Left cardiac atrium (tissue), 4 donors: ENCODE data around the gene TSNAX. TPM values are rescaled to one million over a fixed set of nuclear protein-coding genes. Genes with fewer than 3 reads are reported as not detected.
"Not testable (repeated sequence)": the region's sequence is repeated elsewhere in the genome, so short reads cannot be mapped to it uniquely, and the experiment has no call there.

Experiments used
- ATAC-seq, 2 donors: fragments of 200-7000 bp; cut with Tn5 transposase; one replicate each; pipeline ENCODE4 v1.9.1; 2020; ENCODE audit warnings: mild to moderate bottlenecking in 2 of 2, moderate library complexity in 2 of 2
- DNase-seq: peaks from one replicate; pipeline ENCODE4 v3.0.0-alpha.2; 2020
- intact Hi-C, 2 donors: fragments of 100-400 bp; cut with DNase I; formaldehyde crosslinking; loops; one replicate each; pipeline versions ENCODE4 v1.14.1 to v1.15.1; 2022 to 2023
- total RNA-seq, 2 donors: library from RNA; stranded (reverse); fragmentation: NEBNext Ultra II Directional; extraction: Animal tissue kit (Norgen Biotek cat#: 25700); gene quantifications; one replicate each; pipeline ENCODE4 v1.2.1, GENCODE V29; 2021
- donor health status: DM: no; HTN: yes; CAD: no.
- donor health status: DM: no; HTN: yes; CAD: no; lungs with severe emphysema.
- donor health status: DM: yes; HTN: yes; CAD: no.
- donor health status: Dilated cardiomyopathy.

Gene TSNAX
- total RNA-seq, 2 donors from 2014 or later = 27.8 to 44.0 TPM

DNA sequence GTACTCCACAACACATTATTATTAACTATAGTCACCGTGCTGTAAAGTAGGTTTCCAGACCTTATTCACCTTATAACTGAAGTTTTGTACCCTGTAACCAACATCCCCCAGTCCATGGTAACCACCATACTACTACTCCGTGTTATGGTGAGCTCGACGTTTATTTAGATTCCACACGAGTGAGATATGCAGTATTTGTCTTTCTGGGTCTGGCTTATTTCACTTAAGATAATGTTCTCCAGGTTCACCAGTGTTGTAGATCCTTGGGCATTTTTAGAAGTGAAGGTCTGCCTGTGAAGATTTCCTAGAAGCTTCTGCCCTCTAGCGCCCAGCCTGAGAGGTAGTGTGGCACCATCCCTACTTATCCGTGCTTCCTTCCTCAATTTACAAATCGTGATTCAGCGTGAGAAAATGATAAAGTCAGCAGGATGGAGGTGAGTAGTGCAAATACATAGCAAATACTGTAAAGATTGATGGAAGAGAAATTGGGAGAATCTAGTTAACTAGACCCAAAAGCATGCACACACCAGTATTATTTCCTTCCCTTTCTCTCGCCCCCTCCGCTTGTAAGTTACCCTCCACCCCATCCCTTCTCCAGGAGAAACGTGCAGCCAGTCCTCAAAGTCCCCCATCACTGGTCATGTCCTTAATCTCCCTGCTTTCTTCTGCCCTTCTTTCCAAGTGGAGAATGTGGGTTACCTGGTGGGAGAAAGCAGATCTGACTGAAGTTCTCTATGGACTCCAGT lies 62.2 kb downstream of the TSNAX start:
- intact Hi-C loops = loop anchor here in 1 of 2 donors (2.0 kb wide), 1 partner anchor 232 kb away; no protein-coding TSS in a partner anchor
- ATAC-seq (peak; percentile 84 to 94), DNase-seq (peak; percentile 55)

- DNase-seq (no peak), ATAC-seq (no peak)
- intact Hi-C loops = loop anchor here in 1 of 2 donors (2.0 kb wide), 1 partner anchor 233 kb away; no protein-coding TSS in a partner anchor
These were observed 63.0 kb downstream of the TSNAX start for GRCh38 chr1:231591466-231591865.

- DNase-seq (no peak), ATAC-seq (no peak)
- intact Hi-C loops = no loop called here
These were observed 64.3 kb downstream of the TSNAX start for GRCh38 chr1:231592809-231593208.

- intact Hi-C loops, ATAC-seq, DNase-seq: not testable (repeated sequence)
These were observed 64.8 kb downstream of the TSNAX start for GRCh38 chr1:231593264-231593663.

DNA sequence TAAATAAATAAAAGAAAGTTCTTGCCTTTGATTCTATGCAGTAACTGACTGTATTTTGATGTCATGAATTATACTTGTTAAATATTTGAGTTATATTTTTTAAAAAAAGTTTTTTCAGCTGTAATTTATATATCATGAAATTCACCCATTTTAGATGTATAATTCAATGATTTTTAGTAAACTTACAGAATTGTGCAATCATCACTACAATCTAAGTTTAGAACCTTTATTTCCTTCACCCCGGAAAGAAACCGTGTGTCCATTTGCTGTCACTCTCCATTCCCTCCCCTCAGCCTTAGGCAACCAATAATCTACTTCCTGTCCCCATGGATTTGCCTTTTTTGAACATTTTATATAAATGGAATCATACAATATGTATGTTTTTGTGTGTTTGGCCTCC lies 65.7 kb downstream of the TSNAX start:
- ATAC-seq = no peak
- intact Hi-C loops = no loop called here
- no peak for DNase-seq

GRCh38 chr1:231594749-231595148 lies 66.3 kb downstream of the TSNAX start:
- intact Hi-C loops = no loop called here

DNA sequence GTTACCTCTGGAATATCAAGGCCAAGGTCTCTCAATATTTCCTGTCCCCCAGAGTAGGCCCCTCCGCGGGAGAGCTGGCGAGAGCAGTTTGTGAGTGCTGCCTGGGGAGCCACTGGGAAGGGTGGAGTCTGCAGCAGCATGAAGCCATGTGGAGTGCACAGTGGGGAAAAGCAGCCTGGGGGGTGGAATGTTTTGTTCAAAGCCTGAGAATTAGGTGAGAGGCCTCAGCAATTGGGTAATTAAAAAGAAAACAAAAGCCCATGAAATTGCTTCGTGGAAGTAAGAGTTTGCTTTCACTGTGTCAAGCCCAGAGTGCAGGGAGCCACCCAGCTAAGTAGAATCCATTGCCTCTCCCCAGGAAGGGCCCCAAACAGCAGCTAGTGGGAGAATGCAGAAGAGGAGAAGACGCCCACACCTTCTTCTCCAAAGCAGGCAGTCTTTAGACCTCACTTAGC lies 67.9 kb downstream of the TSNAX start:
- ATAC-seq (no peak), DNase-seq (no peak)
- intact Hi-C loops = no loop called here

More at GRCh38 chr1:231594749-231595148, 66.3 kb downstream of the TSNAX start:
- DNase-seq (no peak), ATAC-seq (no peak)

DNA sequence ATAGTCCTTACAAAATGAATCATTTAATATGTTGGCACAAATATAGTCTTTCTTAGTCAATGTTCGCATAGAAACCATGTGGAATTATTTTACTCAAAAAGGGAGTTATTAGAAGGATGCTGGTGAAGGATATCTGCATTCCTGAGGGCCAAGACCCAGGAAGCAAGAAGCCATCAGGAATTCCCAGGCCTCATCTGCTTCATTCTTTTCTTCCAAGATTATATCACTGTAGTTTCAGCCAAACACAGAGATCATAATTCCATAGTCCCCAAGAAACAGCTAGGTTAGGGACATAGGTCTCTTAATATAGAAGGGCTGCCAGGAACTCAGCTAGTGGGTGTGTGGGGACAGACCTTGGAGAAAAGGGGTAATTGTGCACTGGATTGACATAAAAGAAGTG lies 69.5 kb downstream of the TSNAX start:
- no peak for DNase-seq
- intact Hi-C loops = no loop called here
- ATAC-seq = no peak

GRCh38 chr1:231600458-231600976 lies 72.0 kb downstream of the TSNAX start:
- ATAC-seq = no peak

DNA sequence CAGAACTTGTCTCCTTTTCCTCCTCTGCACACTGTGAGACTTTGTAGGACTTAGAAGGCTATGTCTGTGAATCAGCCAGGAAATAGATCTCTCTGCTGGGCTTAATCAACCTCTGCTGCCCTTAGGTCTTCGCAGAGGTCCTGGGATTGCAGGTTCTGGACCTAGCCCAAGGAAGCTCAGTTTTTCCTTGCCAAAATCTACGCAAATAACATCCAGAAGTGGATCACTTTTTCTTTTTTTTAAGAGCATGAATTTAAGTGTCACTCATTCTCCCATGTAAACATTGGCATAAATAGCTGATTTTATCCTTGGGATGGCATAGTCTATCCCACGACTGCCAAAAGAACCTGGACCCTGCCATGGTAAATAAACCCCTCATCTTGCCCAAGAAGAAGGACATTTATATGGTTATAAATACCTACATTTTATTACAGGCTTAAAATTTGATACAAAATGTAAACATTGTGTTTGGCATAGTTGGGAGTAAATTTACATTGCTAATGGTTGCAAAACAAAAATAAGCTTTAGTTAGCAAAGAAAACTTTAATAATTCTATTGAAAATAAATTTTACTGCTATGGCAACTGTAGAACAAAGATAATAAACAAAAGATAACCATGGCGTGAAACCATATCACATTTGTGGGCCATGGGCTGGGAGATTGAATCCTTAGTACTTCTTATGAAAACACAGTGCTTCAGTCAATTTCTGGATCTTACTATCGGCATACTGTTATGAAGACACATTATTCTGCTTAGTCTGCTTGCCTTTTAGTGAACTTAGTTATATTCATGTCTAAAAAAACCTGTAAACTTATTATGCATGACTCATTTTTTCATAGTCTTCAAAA lies 73.6 kb downstream of the TSNAX start:
- intact Hi-C loops = no loop called here
- no peak for DNase-seq
- peak in 1 of 2 donors; percentile 60 for ATAC-seq

More at GRCh38 chr1:231600458-231600976, 72.0 kb downstream of the TSNAX start:
- intact Hi-C loops = no loop called here
- DNase-seq = no peak

- ATAC-seq (no peak), DNase-seq (no peak)
- intact Hi-C loops = no loop called here
These were observed 74.2 kb downstream of the TSNAX start for GRCh38 chr1:231602673-231602984.

DNA sequence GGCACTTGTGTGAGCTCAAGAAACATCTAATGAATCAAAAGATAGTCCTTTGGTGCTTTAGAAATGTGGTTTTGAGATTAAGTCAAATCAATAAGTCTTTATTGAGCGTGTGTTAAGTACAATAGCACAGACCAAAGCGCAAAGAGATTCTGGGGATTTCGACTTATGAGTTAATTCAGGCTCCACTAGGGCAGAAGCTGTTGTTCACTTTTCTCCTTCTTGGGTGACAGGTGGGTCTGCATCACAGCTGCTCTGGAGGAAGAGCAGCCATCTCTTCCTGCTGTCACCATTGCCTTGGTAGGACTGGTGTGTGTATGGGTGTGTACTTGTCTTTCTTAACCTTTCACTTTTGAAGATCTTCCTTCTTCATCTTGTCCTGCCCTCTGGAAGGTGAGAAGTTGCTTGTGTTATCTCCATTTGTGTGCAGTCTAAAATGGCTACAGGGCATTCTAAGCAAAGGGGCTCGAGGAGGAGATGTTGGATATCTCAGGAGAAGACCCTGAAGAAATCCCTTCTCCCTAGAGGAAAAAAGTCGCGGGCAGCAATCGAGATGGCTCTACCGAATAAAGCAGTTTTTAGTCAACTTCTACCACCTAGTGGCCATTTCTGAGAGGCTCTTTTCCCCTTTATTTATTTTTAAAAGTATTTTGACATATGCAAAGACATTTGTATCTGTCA lies 75.3 kb downstream of the TSNAX start:
- peak; percentile 67 to 74 for ATAC-seq
- intact Hi-C loops = no loop called here
- DNase-seq = no peak

DNA sequence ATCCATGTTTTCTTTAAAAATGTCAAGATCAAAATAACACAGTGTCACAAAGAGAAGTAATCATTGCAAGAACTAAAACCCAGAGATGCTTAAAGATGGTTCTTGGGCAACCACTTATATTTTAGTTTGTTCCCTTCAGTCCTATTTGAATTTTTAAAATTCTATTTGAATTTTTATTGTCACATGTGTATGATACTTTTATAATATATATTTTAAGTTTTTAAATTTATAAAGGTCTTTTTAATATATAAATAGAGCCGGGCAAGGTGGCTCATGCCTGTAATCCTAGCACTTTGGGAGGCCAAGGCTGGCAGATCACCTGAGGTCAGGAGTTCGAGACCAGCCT lies 75.8 kb downstream of the TSNAX start:
- DNase-seq (no peak), ATAC-seq (no peak)
- intact Hi-C loops = no loop called here

DNA sequence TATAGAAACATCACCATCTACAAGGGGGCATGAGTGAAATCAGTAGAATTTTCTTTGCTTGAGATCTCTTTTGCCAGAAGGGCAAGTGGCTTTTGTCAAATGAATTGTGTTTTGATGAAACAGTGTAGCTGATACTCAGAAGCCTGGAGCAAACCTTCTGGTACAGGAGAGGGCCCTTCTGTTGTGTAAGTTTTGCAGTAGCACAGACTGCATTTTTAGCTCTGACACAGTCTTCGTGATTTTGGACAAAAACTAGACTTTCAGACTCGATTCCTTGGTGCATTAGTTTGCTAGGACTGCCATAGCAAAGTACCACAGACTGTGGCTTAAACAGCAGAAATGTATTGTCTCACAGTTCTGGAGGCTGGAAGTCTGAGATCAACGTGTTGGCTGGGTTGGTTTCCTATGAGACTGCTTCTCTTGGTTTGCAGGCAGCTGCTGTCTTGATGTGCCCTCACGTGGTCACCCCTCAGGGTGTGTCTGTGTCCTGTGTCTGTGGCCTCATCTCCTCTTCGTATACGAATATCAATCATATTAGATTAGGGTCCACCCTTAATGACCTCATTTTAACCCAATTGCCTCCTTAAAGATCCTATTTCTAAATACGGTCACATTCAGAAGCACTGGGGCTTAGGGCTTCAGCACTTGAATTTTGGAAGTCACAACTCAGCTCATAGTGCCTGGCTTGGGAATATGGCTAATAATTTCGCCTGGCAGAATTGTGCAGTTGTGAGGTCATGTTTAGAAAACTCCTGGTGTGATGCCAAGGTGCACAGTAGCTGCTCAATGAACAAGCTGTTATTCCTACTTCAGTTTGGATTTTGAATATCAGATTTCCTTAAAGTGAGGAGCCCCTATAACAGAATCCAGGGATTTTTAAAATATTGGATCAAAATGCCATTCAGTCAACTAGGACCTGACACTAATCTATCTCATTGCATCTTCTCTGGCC lies 77.0 kb downstream of the TSNAX start:
- no peak for DNase-seq
- intact Hi-C loops = no loop called here
- no peak for ATAC-seq

DNA sequence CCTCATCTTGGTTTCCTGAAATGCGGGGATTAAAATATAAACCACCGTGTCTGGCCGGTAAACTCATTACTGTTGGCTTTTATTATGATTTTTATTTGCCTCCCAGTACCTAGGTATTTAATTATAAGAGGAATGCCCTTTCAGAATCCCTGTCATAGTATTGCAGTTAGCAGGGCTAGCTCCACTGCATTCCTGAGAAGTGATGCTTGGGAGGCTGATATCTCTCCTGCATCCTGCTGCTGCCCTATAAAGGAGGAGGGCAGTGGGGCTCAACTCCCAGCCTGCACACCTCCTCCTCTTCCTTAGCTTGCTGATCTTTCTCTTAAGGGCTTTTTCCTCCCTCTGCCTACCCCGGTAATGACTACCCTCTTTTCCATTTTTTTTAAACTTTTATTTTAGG lies 78.2 kb downstream of the TSNAX start:
- DNase-seq = no peak
- intact Hi-C loops = no loop called here
- no peak for ATAC-seq

DNA sequence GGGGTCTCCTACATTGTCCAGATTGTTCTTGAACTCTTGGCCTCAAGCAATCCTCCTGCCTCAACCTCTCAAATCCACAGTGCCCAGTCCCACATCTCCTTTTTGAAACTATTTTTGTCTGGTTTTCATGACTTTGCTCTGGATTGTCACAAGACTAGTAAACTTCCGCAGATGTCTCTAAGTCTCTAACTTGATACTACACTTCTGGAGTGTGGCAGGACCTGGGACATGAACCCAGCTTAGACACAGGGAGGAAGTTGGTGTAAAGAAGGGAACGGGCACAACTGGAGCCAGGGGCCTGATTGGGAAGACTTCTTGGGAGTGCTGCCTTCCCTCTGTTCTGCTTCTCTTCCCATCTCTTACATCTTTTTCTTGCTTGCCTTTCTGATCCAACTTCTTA lies 81.9 kb downstream of the TSNAX start:
- intact Hi-C loops = no loop called here
- DNase-seq = no peak
- peak; percentile 47 to 53 for ATAC-seq

DNA sequence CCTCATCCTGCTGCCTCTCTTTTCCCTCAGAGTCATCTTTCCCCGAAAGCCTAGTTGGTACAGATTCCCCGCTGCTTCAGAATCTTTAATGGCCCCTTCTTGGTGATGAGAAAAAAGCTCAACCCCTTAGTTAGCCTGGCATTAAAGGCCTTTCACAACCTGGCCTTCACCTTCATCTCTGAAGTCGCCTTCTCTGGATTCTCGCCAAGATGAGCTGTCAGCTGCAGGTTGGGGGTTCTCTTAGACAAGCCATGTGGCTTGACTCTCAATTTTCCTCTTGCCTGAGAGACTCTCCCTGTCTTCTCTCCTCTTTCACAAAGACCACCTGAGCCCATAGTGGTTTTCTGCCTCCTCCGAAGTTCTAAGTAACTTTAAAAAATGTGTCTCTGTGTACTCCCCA lies 82.6 kb downstream of the TSNAX start:
- DNase-seq = no peak
- intact Hi-C loops = no loop called here
- no peak for ATAC-seq

DNA sequence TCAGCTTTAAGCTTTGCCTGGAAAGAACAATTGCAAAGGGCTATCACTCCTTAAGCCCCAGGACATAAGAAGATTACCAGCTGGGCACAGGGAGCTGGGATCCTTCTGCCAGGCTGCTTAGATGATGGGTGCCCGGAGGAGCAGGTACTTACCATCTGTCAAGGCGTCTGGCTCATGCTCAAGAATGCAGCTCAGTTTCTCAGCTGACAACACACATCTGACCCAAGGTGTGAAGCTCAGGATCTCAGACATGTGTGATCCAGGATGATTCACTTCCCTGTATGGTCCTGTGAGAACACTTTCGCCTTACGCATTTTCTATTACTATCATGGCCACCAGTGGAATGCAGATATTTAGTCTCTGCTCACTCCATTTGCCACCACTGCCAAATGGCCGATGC lies 83.4 kb downstream of the TSNAX start:
- intact Hi-C loops = no loop called here
- DNase-seq (no peak), ATAC-seq (no peak)
